Ramos (cell line): Measurements from ENCODE around the gene ZNF148.

Source experiments
- in situ Hi-C: fragments of 300-500 bp; cut with MboI; formaldehyde crosslinking; loops from one replicate; pipeline ENCODE4 v1.14.3; 2022; ENCODE audit warnings: low sequenced_read_pairs; ENCODE audit not compliant: unreplicated experiment

The ZNF148 gene

GRCh38 chr3:125334675-125335560 is 40.2 kb downstream of the ZNF148 start:
- in situ Hi-C loops: no loop called here

GRCh38 chr3:125332504-125332903 is 42.6 kb downstream of the ZNF148 start:
- in situ Hi-C loops: no loop called here

- in situ Hi-C loops: no loop called here
Measured at GRCh38 chr3:125331243-125331642, 43.9 kb downstream of the ZNF148 start.

- in situ Hi-C loops: no loop called here
Measured at GRCh38 chr3:125326957-125327356, 48.2 kb downstream of the ZNF148 start.

- in situ Hi-C loops: no loop called here
Measured at GRCh38 chr3:125325746-125326145, 49.4 kb downstream of the ZNF148 start.

GRCh38 chr3:125324341-125324740 is 50.8 kb downstream of the ZNF148 start:
- in situ Hi-C loops: no loop called here

- in situ Hi-C loops: no loop called here
Measured at GRCh38 chr3:125322917-125323316, 52.2 kb downstream of the ZNF148 start.

GRCh38 chr3:125322166-125322565 is 53.0 kb downstream of the ZNF148 start:
- in situ Hi-C loops: no loop called here

GRCh38 chr3:125319765-125320164 is 55.4 kb downstream of the ZNF148 start:
- in situ Hi-C loops: no loop called here

- in situ Hi-C loops: no loop called here
Measured at GRCh38 chr3:125318871-125319270, 56.3 kb downstream of the ZNF148 start.

- in situ Hi-C loops: no loop called here
Measured at GRCh38 chr3:125318167-125318865, 56.8 kb downstream of the ZNF148 start.

GRCh38 chr3:125317761-125318160 is 57.4 kb downstream of the ZNF148 start:
- in situ Hi-C loops: no loop called here

GRCh38 chr3:125316949-125317348 is 58.2 kb downstream of the ZNF148 start:
- in situ Hi-C loops: no loop called here

GRCh38 chr3:125316246-125316645 is 58.9 kb downstream of the ZNF148 start:
- in situ Hi-C loops: no loop called here

- in situ Hi-C loops: no loop called here
Measured at GRCh38 chr3:125313060-125313635, 62.0 kb downstream of the ZNF148 start.

- in situ Hi-C loops: no loop called here
Measured at GRCh38 chr3:125310623-125311081, 64.5 kb downstream of the ZNF148 start.

- in situ Hi-C loops: no loop called here
Measured at GRCh38 chr3:125309476-125309875, 65.6 kb downstream of the ZNF148 start.

GRCh38 chr3:125306620-125307019 is 68.5 kb downstream of the ZNF148 start:
- in situ Hi-C loops: no loop called here

- in situ Hi-C loops: no loop called here
Measured at GRCh38 chr3:125302932-125303331, 72.2 kb downstream of the ZNF148 start.

- in situ Hi-C loops: no loop called here
Measured at GRCh38 chr3:125300416-125300815, 74.7 kb downstream of the ZNF148 start.

GRCh38 chr3:125294411-125294810 is 80.7 kb downstream of the ZNF148 start:
- in situ Hi-C loops: no loop called here
